ENCODE results near the gene TMEM161B.
"Not testable (repeated sequence)": the region's sequence is repeated elsewhere in the genome, so short reads cannot be mapped to it uniquely, and the experiment has no call there.

The TMEM161B gene

GRCh38 chr5:88177486-88177885, 91.2 kb downstream of the TMEM161B start:
- not testable (repeated sequence) for DNase-seq

DNA sequence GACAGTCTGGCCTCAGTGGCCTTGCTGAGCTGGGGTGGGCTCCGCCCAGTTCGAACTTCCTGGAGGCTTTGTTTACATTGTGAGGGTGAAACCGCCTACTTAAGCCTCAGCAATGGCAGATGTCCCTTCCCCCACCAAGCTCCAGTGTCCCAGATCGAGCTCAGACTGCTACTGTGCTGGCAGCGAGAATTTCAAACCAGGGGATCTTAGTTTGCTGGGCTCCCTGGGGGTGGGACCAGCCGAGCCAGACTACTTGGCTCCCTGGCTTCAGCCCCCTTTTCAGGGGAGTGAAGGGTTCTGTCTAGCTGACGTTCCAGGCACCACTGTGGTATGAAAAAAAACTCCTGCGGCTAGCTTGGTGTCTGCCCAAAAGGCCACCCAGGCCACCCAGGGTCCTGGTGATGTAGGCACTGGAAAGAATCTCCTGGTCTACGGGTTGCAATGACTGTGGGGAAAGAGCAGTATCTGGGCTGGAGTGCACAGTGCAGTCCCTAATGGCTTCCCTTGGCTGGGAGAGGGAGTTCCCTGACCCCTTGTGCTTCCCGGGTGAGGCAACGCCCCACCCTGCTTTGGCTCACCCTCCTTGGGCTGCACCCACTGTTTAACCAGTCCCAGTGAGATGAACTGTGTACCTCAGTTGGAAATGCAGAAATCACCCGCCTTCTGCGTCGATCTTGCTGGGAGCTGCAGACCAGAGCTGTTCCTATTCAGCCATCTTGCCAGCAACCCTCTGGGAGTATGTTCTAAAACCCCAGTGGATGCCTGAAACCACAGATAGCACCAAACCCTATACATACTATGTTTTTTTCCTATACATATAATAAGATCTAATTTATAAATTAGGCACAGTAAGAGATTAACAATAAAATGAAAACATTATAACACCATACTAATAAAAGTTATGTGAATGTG, 95.5 kb downstream of the TMEM161B start:
- no peak for DNase-seq

DNA sequence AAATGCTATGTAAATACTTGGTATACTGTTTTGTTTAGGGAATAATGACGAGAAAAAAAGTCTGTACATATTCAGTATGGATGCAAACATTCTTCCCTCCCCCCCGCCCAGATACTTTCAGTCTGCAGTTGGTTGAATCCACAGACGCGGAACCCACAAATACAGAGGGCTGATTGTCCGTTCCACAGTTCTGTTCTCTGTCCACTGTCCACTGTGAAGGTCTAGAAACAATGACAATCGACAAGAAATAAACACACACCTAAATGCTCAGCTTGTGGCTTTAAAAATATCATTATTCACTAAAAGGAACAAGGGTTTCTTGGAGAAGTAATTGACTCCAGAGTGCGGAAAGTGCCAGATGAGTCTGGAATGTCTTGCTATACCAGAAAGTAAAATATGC, 109.1 kb downstream of the TMEM161B start:
- no peak for DNase-seq

DNA sequence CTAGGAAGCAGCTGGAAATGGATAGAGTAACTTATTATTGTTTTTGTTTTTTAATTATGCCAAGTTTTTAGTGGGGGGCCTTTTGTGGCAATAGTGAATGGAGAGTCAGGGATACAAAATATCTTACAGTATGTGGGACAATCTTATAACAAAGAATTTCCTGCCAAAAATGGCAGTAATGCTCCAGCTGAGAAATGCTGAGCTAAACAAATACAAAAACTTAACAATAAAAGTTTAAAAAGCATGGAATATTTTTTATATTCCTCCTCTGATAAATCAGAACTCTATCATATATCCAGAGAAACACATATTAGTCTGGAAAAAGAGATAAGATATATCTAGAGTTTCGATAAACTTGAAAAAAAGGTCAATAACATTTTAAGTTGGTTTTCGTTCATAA, 110.6 kb downstream of the TMEM161B start:
- no peak for DNase-seq

DNA sequence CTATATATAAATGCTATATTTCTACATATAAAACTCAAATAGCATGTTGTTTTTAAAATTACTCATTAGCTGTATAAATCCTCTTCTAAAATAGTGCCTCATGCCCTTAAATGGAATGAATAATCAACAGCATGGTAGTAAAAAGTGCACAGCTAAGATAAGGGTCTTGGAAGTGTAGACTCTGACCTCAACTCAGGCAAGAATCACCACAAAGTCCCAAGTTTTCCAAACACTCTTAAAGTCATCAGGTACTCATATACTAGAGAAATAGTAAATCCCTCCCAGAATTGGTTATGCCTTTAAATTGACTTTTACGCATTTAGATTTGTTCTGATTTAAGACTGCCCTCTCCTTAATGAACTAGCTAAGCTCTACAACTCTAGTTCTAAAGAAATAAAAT, 113.8 kb downstream of the TMEM161B start:
- no peak for DNase-seq

- no peak for DNase-seq
These were observed 117.9 kb downstream of the TMEM161B start for GRCh38 chr5:88150747-88151146.

GRCh38 chr5:88145611-88146467, 122.8 kb downstream of the TMEM161B start:
- DNase-seq, result no peak

GRCh38 chr5:88145221-88145610, 123.4 kb downstream of the TMEM161B start:
- no peak for DNase-seq
